Right atrium auricular region (tissue), 2 donors: Measurements from ENCODE around the gene FAM180A. TPM values are rescaled to one million over a fixed set of nuclear protein-coding genes. Genes with fewer than 3 reads are reported as not detected.
"Not testable (repeated sequence)": the region's sequence is repeated elsewhere in the genome, so short reads cannot be mapped to it uniquely, and the experiment has no call there.

ENCODE experiments used
- DNase-seq: peaks from one replicate; pipeline ENCODE4 v3.0.0-alpha.2; 2019; ENCODE audit warnings: low spot score
- H3K27ac ChIP-seq, 2 donors: fragments of 200-600 bp; sonication (generic); 1 replicate in 1 of 2; 2 replicates in 1 of 2; pipeline ENCODE4 v1.5.1; 2016 to 2019
- H3K27me3 ChIP-seq, 2 donors: fragments of 200-600 bp; sonication (generic); one replicate each; pipeline versions ENCODE4 v1.5.1 to v1.6.0; 2017 to 2019
- H3K36me3 ChIP-seq: fragments of 200-600 bp; sonication (generic); one replicate; pipeline ENCODE4 v1.5.1; 2016
- H3K4me1 ChIP-seq, 2 donors: fragments of 200-600 bp; sonication (generic); one replicate each; pipeline versions ENCODE4 v1.5.1 to v1.6.0; 2017 to 2019
- H3K4me3 ChIP-seq, 2 donors: fragments of 200-600 bp; sonication (generic); 1 replicate in 1 of 2; 2 replicates in 1 of 2; pipeline ENCODE4 v1.5.1; 2017 to 2019; ENCODE audit warnings: mild to moderate bottlenecking in 1 of 2, moderate library complexity in 1 of 2
- H3K9me3 ChIP-seq, 2 donors: fragments of 200-600 bp; sonication (generic); one replicate each; pipeline ENCODE4 v1.5.1; 2019
- CTCF ChIP-seq, 2 donors: fragments of 200-600 bp; sonication (generic); IDR thresholded peaks; one replicate each; pipeline ENCODE4 v1.5.1; 2019; ENCODE audit warnings: antibody characterized with exemption in 2 of 2
- total RNA-seq, 2 donors: library from RNA; depleted of rRNA; stranded (reverse); fragments of >200 nt; gene quantifications; one replicate each; pipeline ENCODE4 v1.1.0, GENCODE V29; 2016

FAM180A gene
- total RNA-seq, 2 donors from 2014 or later = 4.0 to 5.9 TPM

- Histone ChIP-seq H3K36me3 (peaks cover 8% of the 10 kb centered on the region), H3K27me3 (no peaks in the 10 kb centered on the region), H3K27ac (no peak overlapping the region), H3K9me3 (no peaks in the 10 kb centered on the region), H3K4me1 (no peaks in the 10 kb centered on the region), H3K4me3 (no peak overlapping the region)
- no peak for TF ChIP-seq CTCF (IDR thresholded peaks at IDR 0.05)
- DNase-seq = no peak
Measured at GRCh38 chr7:135697276-135698049, 51.1 kb downstream of the FAM180A start.

- H3K9me3 ChIP-seq = no peaks in the 10 kb centered on the region
- peaks cover 12% of the 10 kb centered on the region for H3K36me3 ChIP-seq
- peak overlapping the region in 1 of 2 donors; percentile 12 for H3K27ac ChIP-seq
- H3K4me3 ChIP-seq = no peak overlapping the region
- no peak for DNase-seq
- no peak for TF ChIP-seq CTCF (IDR thresholded peaks at IDR 0.05)
- no peaks in the 10 kb centered on the region for H3K27me3 ChIP-seq
- H3K4me1 ChIP-seq = no peaks in the 10 kb centered on the region
Measured at GRCh38 chr7:135693558-135693957, 55.1 kb downstream of the FAM180A start.

- not testable (repeated sequence) for H3K27me3 ChIP-seq, H3K27ac ChIP-seq, DNase-seq, H3K9me3 ChIP-seq, H3K4me3 ChIP-seq, H3K4me1 ChIP-seq
- peaks cover 12% of the 10 kb centered on the region for H3K36me3 ChIP-seq
Measured at GRCh38 chr7:135692606-135693005, 56.0 kb downstream of the FAM180A start.

- Histone ChIP-seq H3K4me1 (no peaks in the 10 kb centered on the region), H3K36me3 (peaks cover 12% of the 10 kb centered on the region), H3K9me3 (no peaks in the 10 kb centered on the region), H3K27me3 (no peaks in the 10 kb centered on the region), H3K27ac (no peak overlapping the region), H3K4me3 (no peak overlapping the region)
- DNase-seq = no peak
- TF ChIP-seq CTCF (IDR thresholded peaks at IDR 0.05) = no peak
Measured at GRCh38 chr7:135692055-135692454, 56.6 kb downstream of the FAM180A start.

- no peak for TF ChIP-seq CTCF (IDR thresholded peaks at IDR 0.05)
- Histone ChIP-seq H3K27me3 (no peaks in the 10 kb centered on the region), H3K9me3 (no peaks in the 10 kb centered on the region), H3K36me3 (peaks cover 12% of the 10 kb centered on the region), H3K4me3 (no peak overlapping the region), H3K4me1 (no peaks in the 10 kb centered on the region), H3K27ac (no peak overlapping the region)
- DNase-seq = no peak
Measured at GRCh38 chr7:135690566-135690965, 58.0 kb downstream of the FAM180A start.

- no peak for TF ChIP-seq CTCF (IDR thresholded peaks at IDR 0.05)
- Histone ChIP-seq H3K4me1 (peaks cover 0 to 9% of the 10 kb centered on the region in 2 donors), H3K27ac (no peak overlapping the region), H3K36me3 (peaks cover 10% of the 10 kb centered on the region), H3K4me3 (no peak overlapping the region), H3K9me3 (no peaks in the 10 kb centered on the region), H3K27me3 (no peaks in the 10 kb centered on the region)
- no peak for DNase-seq
Measured at GRCh38 chr7:135687466-135687865, 61.1 kb downstream of the FAM180A start.
